Stomach (tissue), 9 donors: ENCODE results near the gene MYOCOS. TPM values are rescaled to one million over a fixed set of nuclear protein-coding genes. Genes with fewer than 3 reads are reported as not detected.
"Not testable (repeated sequence)": the region's sequence is repeated elsewhere in the genome, so short reads cannot be mapped to it uniquely, and the experiment has no call there.

Experiments
- DNase-seq, 2 donors: peaks; one replicate each; pipeline versions ENCODE4 v3.0.0 to v3.0.0-alpha.2; 2013 to 2019
- H3K27ac ChIP-seq, 5 donors: fragments of 200-600 bp in 4 of 5; sonication (generic) in 4 of 5; one replicate each; pipeline ENCODE4 v1.5.1; 2013 to 2019; ENCODE audit warnings: mild to moderate bottlenecking in 1 of 5, moderate library complexity in 1 of 5
- H3K27me3 ChIP-seq, 3 donors: fragments of 200-600 bp; sonication (generic); one replicate each; pipeline ENCODE4 v1.5.1; 2017 to 2019; ENCODE audit warnings: mixed run types in 1 of 3
- H3K36me3 ChIP-seq, 4 donors: fragments of 200-600 bp; sonication (generic); 1 replicate in 3 of 4; 2 replicates in 1 of 4; pipeline ENCODE4 v1.5.1; 2016 to 2019
- H3K4me1 ChIP-seq, 4 donors: fragments of 200-600 bp; sonication (generic); one replicate each; pipeline ENCODE4 v1.5.1; 2016 to 2019
- H3K4me3 ChIP-seq, 4 donors: fragments of 200-600 bp; sonication (generic) in 3 of 4; one replicate each; pipeline ENCODE4 v1.5.1; 2016 to 2019; ENCODE audit warnings: mild to moderate bottlenecking in 1 of 4
- H3K9me3 ChIP-seq, 4 donors: fragments of 200-600 bp; sonication (generic); one replicate each; pipeline ENCODE4 v1.5.1; 2016 to 2019
- EP300 ChIP-seq: sonication (generic); formaldehyde crosslinking; IDR thresholded peaks from one replicate; pipeline ENCODE4 v1.6.1; 2017; ENCODE audit warnings: antibody characterized with exemption
- POLR2A ChIP-seq, 4 donors: fragments of 450-650 bp; IDR thresholded peaks; one replicate each; pipeline ENCODE4 v1.6.1; 2016; ENCODE audit warnings: antibody characterized with exemption in 4 of 4, control low read depth in 2 of 4, mild to moderate bottlenecking in 1 of 4, moderate library complexity in 1 of 4
- POLR2AphosphoS5 ChIP-seq, 3 donors: sonication (generic); formaldehyde crosslinking; IDR thresholded peaks; one replicate each; pipeline ENCODE4 v1.6.1; 2016; ENCODE audit warnings: antibody characterized with exemption in 3 of 3
- WGBS, 5 donors: extraction: QIAGEN DNeasy Blood & Tissue Kit in 3 of 5; methylation state at CpG; one replicate each; pipeline versions ENCODE4 v1.1.5 to v1.1.7; 2013 to 2018; 5-methylcytosine and 5-hydroxymethylcytosine counted together
- intact Hi-C: fragments of 100-400 bp; cut with DNase I; formaldehyde crosslinking; loops from one replicate; pipeline ENCODE4 v1.15.1; 2023; ENCODE audit warnings: low total_unique reads
- polyA plus RNA-seq, 3 donors: library from polyadenylated mRNA; stranded (reverse); fragments of 200-250 nt; gene quantifications; one replicate each; pipeline ENCODE4 v1.2.3, GENCODE V29; 2013
- total RNA-seq, 5 donors: library from RNA; depleted of rRNA; stranded (reverse); fragments of >200 nt; gene quantifications; one replicate each; pipeline versions ENCODE4 v1.1.0 to v1.2.3, GENCODE V29; 2014 to 2016
- TF ChIP-seq, protein P1 (sequence below), 7 experiments: fragments of 450-650 bp in 4 of 7; fragments of 200-600 bp in 3 of 7; sonication (generic) in 3 of 7; IDR thresholded peaks; one replicate each; pipeline ENCODE4 v1.5.1; 2016 to 2019; ENCODE audit warnings: antibody characterized with exemption in 7 of 7, control low read depth in 2 of 7, mild to moderate bottlenecking in 1 of 7
- donor health status: healthy with polysubstance abuse.
- donor health status: Bipolar disorder and iron deficiency.
- donor health status: healthy.

Gene MYOCOS
- total and polyA plus RNA-seq, 8 donors = not detected

DNA sequence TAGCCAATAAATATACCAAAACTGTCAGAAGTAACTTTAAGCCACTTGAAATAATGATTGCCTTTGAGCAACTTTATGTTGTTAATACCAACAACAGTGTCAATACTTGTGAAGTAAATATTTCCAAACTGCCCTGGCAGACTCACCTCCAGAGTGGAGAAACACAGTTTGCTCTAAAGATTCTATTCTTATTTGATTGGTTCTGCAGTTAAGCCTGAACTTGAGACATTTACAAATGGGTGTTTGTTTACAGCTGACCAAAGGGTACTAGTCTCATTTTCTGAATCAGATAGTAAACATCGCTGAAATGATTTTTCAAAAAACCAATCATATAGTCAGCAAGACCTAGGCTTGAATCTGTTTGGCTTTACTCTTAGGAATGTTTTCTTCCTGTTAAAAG is 31.8 kb downstream of the MYOCOS start:
- H3K27me3 ChIP-seq = peaks cover 0 to 7% (median 0%) of the 10 kb centered on the region in 3 donors
- TF ChIP-seq, protein P1, sequence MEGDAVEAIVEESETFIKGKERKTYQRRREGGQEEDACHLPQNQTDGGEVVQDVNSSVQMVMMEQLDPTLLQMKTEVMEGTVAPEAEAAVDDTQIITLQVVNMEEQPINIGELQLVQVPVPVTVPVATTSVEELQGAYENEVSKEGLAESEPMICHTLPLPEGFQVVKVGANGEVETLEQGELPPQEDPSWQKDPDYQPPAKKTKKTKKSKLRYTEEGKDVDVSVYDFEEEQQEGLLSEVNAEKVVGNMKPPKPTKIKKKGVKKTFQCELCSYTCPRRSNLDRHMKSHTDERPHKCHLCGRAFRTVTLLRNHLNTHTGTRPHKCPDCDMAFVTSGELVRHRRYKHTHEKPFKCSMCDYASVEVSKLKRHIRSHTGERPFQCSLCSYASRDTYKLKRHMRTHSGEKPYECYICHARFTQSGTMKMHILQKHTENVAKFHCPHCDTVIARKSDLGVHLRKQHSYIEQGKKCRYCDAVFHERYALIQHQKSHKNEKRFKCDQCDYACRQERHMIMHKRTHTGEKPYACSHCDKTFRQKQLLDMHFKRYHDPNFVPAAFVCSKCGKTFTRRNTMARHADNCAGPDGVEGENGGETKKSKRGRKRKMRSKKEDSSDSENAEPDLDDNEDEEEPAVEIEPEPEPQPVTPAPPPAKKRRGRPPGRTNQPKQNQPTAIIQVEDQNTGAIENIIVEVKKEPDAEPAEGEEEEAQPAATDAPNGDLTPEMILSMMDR (IDR thresholded peaks at IDR 0.05) = no peak
- TF ChIP-seq POLR2AphosphoS5 (IDR thresholded peaks at IDR 0.05) = no peak
- no peak for TF ChIP-seq EP300
- TF ChIP-seq POLR2A (IDR thresholded peaks at IDR 0.05) = no peak
- no peaks in the 10 kb centered on the region for H3K36me3 ChIP-seq
- WGBS, 5 donors = 14 to 46% (median 36%) methylated on average over 1 of the region's 1 CpG
- no peak overlapping the region for H3K4me3 ChIP-seq
- intact Hi-C loops = no loop called here
- no peaks in the 10 kb centered on the region for H3K9me3 ChIP-seq
- peak overlapping the region in 4 of 5 donors; percentile 69 to 82 (median 76) for H3K27ac ChIP-seq
- H3K4me1 ChIP-seq = peaks cover 0 to 42% (median 29%) of the 10 kb centered on the region in 4 donors
- DNase-seq = no peak

DNA sequence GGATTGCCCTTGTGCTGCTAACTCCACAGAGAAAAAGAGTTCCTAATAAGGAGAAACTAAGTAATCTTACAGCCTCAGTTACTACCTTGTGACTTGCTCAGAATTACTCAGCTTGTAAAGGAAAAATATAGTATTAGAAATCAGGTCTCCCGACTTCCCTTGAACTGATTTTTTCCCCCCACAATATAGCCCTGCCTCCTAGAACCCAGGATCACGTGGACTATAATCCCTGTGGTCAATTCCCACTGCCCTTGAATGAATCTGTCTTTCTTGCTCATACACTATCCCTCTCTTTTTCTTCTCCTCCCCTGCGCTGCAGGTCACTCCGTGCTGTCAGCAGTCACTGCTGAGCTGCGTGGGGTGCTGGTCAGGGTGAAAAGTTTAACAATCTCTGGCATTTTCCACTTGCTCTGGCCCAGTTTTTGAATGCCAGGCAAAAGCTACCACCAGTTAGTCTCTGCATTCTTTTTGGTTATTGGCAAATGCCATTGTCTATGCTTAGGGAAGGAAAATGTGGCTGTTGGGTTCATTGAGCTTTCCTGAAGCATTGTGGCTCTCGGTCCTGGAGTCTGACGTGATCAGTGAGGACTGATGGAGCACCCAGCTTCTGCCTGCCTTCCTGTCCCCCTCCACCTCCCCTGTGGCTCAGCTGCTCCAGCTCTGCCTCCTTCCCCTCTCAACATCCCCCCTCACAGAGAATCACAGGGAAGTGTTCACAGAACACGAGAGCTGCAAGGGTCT is 32.3 kb downstream of the MYOCOS start:
- WGBS, 5 donors = 45 to 60% (median 56%) methylated on average over 8 of the region's 8 CpGs
- intact Hi-C loops = no loop called here

DNA sequence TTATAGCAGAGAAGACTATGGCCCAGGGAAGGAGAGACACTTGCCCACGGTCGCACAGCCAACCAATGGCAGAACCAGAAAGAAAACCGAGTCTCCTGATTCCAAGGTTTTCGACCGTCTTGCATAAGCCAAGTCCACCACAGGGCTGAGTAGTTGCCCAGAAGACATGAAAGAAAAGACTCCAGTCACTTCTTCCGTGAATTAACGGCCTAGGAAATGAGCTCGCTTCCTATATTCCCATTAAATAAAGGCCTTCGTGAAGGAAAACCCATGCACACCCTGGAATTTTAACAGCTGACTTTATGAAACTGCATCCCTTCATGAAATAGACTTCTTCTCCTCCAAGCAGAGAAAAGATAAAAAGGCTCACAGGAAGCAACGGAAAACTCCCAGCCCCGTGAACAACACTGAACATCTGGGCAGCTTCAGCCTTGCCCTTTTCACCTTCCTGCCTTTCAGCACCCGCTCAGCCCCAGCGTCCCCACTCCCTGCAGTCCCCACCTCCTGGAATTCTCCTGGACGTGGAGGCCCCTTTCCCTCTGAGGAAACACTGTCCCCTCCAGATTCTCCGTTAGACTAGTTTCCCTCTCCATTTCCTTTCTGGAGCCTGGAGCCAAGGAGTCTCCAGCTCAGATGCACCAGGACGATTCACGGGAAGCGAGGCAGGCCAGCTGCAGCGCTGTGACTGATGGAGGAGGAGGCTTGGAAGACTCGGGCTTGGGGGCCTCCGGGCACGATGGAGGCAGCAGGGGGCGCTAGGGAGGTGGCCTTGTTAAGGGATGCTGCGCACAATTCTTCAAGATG is 33.1 kb downstream of the MYOCOS start:
- peak; percentile 45 to 85 for DNase-seq
- intact Hi-C loops = no loop called here
- Histone ChIP-seq H3K4me1 (peaks cover 0 to 42% (median 29%) of the 10 kb centered on the region in 4 donors), H3K27me3 (peaks cover 0 to 7% (median 0%) of the 10 kb centered on the region in 3 donors), H3K9me3 (no peaks in the 10 kb centered on the region), H3K4me3 (peak overlapping the region in 2 of 4 donors; percentile 7 to 8), H3K36me3 (no peaks in the 10 kb centered on the region), H3K27ac (peak overlapping the region; percentile 33 to 82 (median 72))
- WGBS, 5 donors = 27 to 46% (median 41%) methylated on average over 24 of the region's 24 CpGs
- no peak for TF ChIP-seq POLR2AphosphoS5 (IDR thresholded peaks at IDR 0.05)
- no peak for TF ChIP-seq POLR2A (IDR thresholded peaks at IDR 0.05)
- TF ChIP-seq EP300 = no peak
- TF ChIP-seq, protein P1 (IDR thresholded peaks at IDR 0.05) = peak in 3 of 7 experiments; percentile 26 to 44 (median 34)

More for the DNA sequence above, 32.3 kb downstream of the MYOCOS start:
- Histone ChIP-seq H3K4me3 (no peak overlapping the region), H3K9me3 (no peaks in the 10 kb centered on the region), H3K4me1 (peaks cover 0 to 42% (median 29%) of the 10 kb centered on the region in 4 donors), H3K27ac (peak overlapping the region; percentile 33 to 82 (median 72)), H3K27me3 (peaks cover 0 to 7% (median 0%) of the 10 kb centered on the region in 3 donors), H3K36me3 (no peaks in the 10 kb centered on the region)
- TF ChIP-seq, protein P1 (IDR thresholded peaks at IDR 0.05) = no peak
- no peak for TF ChIP-seq EP300
- no peak for TF ChIP-seq POLR2A (IDR thresholded peaks at IDR 0.05)
- no peak for TF ChIP-seq POLR2AphosphoS5 (IDR thresholded peaks at IDR 0.05)
- DNase-seq = peak in 1 of 2 donors; percentile 36

DNA sequence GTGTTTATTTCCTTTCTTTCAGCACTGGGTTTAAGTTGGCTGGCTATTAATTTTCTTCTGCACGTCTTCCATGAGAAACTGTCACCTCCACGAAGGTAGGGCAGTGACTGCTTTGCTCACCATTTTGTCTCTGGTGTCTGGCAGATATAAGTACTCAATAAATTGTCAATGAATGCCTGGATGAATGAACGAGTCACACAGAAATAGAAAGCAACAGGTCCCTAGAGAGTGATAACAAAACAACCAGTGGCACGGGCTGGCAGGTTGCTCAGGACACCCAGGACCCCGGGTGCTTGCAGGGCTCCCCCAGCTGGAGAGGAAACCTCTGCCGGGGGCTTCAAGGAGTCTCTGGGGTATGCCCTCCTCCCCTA is 33.7 kb downstream of the MYOCOS start:
- 61 to 79% (median 74%) methylated on average over 6 of the region's 6 CpGs for WGBS, 5 donors
- intact Hi-C loops = no loop called here

DNA sequence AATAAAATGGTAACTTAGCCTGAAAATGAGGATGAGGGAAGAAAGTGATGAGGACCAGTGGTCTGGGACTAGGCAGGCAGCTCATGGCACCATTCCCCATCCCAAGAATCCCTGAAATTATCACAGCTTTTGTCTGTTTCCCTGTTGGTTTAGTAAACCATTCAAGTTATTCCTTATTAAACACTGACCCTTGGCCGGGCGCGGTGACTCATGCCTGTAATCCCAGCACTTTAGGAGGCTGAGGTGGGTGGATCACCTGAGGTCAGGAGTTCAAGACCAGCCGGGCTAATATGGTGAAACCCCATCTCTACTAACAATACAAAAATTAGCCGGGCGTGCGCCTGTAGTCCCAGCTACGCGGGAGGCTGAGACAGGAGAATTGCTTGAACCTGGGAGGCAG is 34.2 kb downstream of the MYOCOS start:
- intact Hi-C loops, H3K9me3 ChIP-seq, H3K4me3 ChIP-seq, H3K36me3 ChIP-seq, H3K27me3 ChIP-seq, DNase-seq: not testable (repeated sequence)
- peak overlapping the region in 4 of 5 donors; percentile 69 to 82 (median 76) for H3K27ac ChIP-seq
- 82 to 91% (median 88%) methylated on average over 9 of the region's 9 CpGs for WGBS, 5 donors
- H3K4me1 ChIP-seq = peaks cover 0 to 42% (median 29%) of the 10 kb centered on the region in 4 donors

More for the DNA sequence above, 33.7 kb downstream of the MYOCOS start:
- TF ChIP-seq EP300 (no peak), POLR2A (IDR thresholded peaks at IDR 0.05) (no peak), POLR2AphosphoS5 (IDR thresholded peaks at IDR 0.05) (no peak)
- TF ChIP-seq, protein P1 (IDR thresholded peaks at IDR 0.05) = no peak
- Histone ChIP-seq H3K27me3 (peaks cover 0 to 7% (median 0%) of the 10 kb centered on the region in 3 donors), H3K36me3 (no peaks in the 10 kb centered on the region), H3K4me1 (peaks cover 0 to 42% (median 29%) of the 10 kb centered on the region in 4 donors), H3K9me3 (no peaks in the 10 kb centered on the region), H3K27ac (peak overlapping the region in 4 of 5 donors; percentile 69 to 82 (median 76)), H3K4me3 (no peak overlapping the region)
- DNase-seq = no peak
